NCI-H510A (cell line): Measurements from ENCODE around the gene FOXD4L6.
"Not testable (repeated sequence)": the region's sequence is repeated elsewhere in the genome, so short reads cannot be mapped to it uniquely, and the experiment has no call there.

Source experiments
- DNase-seq: peaks from one replicate; lab custom pipeline; 2025; lab: John Stamatoyannopoulos, UW

Gene FOXD4L6

DNA sequence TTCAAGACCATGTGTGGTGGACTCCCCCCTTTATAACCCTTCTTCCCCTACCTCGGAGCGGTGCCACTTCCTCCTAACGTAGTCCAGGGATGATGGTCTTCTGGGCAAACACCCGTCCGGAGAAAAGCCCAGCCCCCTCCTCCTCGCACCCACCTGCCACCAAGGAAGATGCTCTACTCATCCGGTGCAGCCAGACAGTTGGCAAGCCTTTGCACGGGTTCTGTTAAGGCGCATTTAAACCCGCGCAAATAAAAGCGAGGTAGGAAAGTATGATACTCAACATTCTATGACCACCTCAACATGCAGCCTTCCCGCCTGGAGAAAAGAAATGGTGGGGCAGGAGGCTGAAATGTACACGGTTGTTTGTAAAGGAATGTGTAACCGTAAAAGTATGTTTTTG is at the start of gene FOXD4L6:
Gene FOXD4L6, minus strand, starts transcription at position 101 of the 400 bp plus-strand sequence. CDS start 298 bp downstream, outside the sequence.
- DNase-seq, result not testable (repeated sequence)

GRCh38 chr9:41174994-41175393 is 46.5 kb upstream of the FOXD4L6 start:
- DNase-seq, result not testable (repeated sequence)

DNA sequence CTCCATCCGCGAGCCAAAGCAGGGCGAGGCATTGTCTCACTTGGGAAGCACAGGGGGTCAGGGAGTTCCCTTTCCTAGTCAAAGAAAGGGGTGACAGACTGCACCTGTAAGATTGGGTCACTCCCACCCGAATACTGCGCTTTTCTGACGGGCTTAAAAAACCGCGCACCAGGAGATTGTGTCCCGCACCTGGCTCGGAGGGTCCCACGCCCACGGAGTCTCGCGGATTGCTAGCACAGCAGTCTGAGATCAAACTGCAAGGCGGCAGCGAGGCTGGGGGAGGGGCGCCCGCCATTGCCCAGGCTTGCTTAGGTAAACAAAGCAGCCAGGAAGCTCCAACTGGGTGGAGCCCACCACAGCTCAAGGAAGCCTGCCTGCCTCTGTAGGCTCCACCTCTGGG is 21.6 kb upstream of the FOXD4L6 start:
- not testable (repeated sequence) for DNase-seq

DNA sequence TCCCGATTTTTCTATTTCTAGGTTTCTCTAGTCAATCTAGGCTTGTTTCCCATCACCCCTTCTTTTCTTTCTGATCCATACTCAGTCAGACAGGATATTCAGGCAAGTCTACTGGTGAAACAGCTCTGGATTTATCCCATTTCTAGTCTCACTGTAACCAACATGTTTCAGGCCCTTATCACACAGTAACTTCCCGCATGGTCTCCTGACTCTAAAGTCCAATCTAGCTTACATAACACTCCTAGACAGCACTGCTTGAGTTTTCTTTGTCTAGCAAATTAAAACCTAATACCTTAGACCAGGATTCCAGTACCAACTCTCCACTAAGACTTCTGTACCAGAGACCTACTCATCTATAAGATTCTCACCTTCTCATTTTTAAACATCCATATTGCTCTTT is 13.4 kb upstream of the FOXD4L6 start:
- DNase-seq, result not testable (repeated sequence)

DNA sequence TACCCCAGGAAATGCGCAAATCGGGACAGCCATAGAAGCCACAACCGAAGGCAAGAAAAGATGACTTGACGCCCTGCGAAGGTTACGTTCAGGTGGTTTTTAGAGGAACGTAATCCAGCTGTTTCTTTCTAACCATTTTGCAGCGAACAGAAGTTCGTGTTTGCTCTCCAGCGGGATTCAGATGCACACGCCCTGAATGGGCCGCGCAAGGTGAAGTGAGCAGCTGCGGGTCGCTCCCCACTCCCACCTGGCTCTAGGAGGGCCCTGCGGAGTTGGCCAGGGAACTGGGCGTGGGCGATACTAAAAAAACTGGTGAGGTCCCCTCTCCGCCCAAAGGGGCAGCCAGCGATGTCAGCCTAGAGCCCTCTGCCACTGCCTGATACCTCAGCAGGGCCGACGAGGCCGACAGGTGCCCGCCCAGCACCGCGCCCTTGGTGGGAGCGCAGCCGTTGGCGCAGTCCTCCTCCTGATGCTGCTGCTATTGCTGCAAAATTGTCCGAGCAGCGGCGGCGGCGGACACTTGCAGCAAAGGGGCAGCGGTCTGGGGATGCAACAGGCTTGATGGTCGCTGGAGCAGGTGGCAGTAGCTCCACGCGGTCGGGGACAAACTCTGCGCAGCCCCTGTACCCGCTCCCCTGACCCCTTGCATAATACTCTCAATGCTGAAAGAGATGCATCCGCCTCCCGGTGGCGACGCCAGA is 1.6 kb downstream of the FOXD4L6 start:
- not testable (repeated sequence) for DNase-seq

GRCh38 chr9:41125936-41126335 is 2.5 kb downstream of the FOXD4L6 start:
- DNase-seq, result not testable (repeated sequence)

- not testable (repeated sequence) for DNase-seq
Observed at GRCh38 chr9:41125109-41125658, 3.3 kb downstream of the FOXD4L6 start.

DNA sequence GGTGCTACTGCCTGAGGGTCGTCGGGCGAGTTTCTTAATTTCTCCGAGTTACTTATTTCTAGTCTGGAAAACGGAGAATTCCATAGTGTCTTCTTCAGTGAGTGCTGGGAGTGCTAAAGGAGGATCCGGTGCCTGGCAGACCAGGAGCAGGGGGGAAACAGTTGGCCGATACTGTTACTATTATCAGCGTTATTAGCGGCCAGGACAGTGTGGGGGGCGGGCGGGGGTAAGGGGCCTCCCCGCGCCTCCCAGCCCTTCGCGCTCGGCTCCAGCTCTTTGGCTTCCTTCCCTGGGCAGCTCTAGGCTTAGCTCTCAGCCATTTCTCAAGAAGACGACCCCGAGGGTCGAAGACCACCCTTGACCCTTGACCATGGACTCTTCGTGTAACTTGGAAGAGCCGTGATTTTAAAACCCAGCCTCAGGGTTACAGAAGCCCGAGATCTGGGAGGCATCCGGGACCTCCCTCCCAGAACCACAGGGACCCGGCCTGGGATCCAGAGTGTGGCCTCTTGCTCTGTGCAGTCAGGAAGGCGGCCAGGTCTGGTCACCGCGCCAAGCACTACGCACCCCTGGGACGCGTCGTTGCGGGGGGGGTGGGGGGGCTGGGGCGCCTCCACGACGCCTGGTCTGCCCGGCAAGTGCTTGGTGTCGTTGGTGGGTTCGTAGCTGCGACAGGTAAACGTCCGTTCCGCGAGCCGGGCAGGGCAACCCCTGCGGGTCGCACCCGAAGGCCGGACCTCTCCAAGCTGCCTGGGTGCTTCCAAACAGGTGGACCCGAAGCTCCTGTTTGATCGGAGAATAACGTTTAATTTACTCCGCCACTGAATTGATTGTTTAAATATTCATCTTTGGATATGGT is 4.0 kb downstream of the FOXD4L6 start:
- not testable (repeated sequence) for DNase-seq

- DNase-seq, result not testable (repeated sequence)
Observed at GRCh38 chr9:41123812-41124211, 4.7 kb downstream of the FOXD4L6 start.

DNA sequence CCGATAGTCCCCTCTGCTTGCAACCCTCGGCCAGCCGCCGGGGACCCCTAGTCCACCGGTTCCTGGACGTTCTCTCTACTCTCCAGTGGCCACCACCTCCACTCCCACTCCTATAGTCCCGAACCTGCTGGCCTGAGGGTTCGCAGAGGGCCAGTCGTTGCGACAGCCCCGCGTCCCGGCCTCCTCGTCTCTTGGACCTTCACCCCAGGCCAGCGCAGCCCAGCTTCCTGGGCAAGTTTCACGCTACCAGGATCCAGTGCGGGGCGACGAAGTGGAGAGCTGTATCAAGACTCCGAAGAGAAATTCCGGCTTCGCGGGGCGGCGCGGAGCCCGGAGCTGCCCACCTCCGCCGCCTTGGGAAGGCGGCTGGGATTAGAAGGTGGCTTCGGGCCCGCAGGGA is 5.1 kb downstream of the FOXD4L6 start:
- not testable (repeated sequence) for DNase-seq

- not testable (repeated sequence) for DNase-seq
Observed at GRCh38 chr9:41120696-41121095, 7.8 kb downstream of the FOXD4L6 start.

DNA sequence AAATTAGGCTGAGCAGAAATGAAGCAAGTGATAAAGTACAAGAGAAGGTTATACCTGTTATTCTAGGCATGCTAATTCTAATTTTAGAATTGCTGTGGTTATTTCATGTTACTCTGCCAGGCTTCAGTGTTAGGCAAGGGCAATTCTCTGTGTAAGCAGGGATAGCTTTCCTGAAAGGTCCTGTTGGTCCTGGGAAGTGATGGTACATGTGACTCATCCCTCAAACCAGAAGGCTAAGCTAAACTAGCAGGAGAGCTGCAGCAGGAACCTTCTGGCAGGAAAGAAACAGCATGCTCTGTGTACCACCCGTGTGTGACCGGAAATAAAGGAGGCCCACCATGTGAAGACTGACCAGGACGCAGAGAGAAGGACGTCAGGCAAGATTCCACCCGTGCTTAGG is 8.8 kb downstream of the FOXD4L6 start:
- DNase-seq, result not testable (repeated sequence)

DNA sequence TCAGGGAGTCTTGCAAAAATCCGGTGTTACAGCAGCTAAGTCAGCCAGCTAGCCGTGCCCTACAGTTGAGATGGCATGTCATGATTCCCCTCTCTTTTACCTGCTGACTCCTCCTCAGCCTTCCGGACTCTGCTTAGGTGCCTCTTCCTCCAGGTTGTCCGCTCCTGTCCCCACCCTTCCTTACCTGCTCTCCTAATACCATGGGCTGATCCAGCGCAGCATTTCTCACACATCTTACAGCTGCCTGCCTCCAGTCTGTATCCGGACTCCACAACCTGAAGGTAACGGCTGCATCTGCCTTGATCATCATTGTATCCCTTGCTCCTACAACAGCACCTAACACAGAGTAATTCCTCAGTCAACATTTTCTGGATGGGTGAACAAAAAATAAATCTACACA is 9.2 kb downstream of the FOXD4L6 start:
- DNase-seq, result not testable (repeated sequence)

DNA sequence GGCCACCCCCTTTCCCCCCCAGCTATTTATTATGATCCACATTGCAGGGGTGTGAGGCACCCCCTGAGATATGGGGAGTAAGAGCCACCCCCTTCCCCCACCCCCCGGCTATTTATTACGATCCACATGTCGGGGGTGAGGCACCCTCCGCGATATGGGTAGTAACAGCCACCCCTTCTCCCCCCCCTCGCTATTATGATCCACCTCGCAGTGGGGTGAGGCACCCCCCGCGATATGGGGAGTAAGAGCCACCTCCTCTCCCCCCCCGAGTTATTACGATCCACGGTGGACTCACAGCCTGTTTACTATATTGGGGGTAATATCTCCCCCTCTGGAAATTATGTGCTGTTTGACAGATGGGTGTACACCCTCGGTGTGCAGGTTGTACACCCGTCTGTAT is 15.1 kb downstream of the FOXD4L6 start:
- DNase-seq, result not testable (repeated sequence)

GRCh38 chr9:41111414-41111813 is 17.1 kb downstream of the FOXD4L6 start:
- DNase-seq, result not testable (repeated sequence)

GRCh38 chr9:41110913-41111312 is 17.6 kb downstream of the FOXD4L6 start:
- not testable (repeated sequence) for DNase-seq

- DNase-seq, result not testable (repeated sequence)
Observed at GRCh38 chr9:41109253-41109652, 19.2 kb downstream of the FOXD4L6 start.

DNA sequence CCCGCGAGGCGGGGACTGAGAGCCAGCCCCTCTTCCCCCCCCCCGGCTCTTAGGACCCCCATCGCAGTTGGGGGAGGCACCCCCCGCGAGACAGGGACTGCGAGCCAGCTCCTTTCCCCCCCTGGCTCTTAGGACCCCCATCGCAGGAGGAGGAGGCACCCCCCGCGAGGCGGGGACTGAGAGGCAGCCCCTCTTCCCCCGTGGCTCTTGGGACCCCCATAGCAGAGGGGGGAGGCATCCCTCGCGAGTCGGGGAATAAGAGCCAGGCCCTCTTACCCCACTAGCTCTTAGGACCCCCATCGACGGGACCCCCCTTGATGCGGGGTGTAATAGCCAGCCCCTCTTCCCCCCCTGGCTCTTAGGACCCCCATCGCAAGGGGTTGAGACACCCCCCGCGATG is 19.7 kb downstream of the FOXD4L6 start:
- not testable (repeated sequence) for DNase-seq

- not testable (repeated sequence) for DNase-seq
Observed at GRCh38 chr9:41106472-41107116, 21.9 kb downstream of the FOXD4L6 start.

- DNase-seq, result not testable (repeated sequence)
Observed at GRCh38 chr9:41105557-41106253, 22.8 kb downstream of the FOXD4L6 start.

DNA sequence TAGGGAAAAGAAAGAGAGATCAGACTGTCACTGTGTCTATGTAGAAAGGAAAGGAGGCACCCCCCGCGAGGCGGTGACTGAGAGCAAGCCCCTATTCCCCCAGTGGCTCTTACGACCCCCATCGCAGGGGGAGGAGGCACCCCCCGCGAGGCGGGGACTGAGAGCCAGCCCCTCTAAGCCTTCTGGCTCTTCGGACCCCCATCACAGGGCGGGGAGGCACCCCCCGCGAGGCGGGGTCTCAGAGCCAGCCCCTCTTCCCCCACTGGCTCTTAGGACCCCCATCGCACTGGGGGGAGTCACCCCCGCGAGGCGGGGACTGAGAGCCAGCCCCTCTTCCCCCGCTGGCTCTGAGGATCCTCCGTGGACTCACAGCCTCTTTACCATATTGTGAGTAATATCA is 23.9 kb downstream of the FOXD4L6 start:
- not testable (repeated sequence) for DNase-seq
